Trophoblast cell (in vitro differentiated cells and primary cell): ENCODE data around the gene HAX1.
"Not testable (repeated sequence)": the region's sequence is repeated elsewhere in the genome, so short reads cannot be mapped to it uniquely, and the experiment has no call there.

Source experiments
- DNase-seq, 2 donors: peaks; one replicate each; pipeline ENCODE4 v3.0.0-alpha.2; 2016
- H2AFZ ChIP-seq: 2 replicates; pipeline ENCODE4 v1.6.1; 2013; ENCODE audit warnings: low read length, moderate library complexity, mild to moderate bottlenecking; ENCODE audit not compliant: insufficient read depth, poor library complexity
- H2AK5ac ChIP-seq: 2 replicates; pipeline ENCODE4 v1.6.1; 2013; ENCODE audit warnings: mild to moderate bottlenecking, low read length
- H2BK120ac ChIP-seq: 2 replicates; pipeline ENCODE4 v1.6.1; 2013; ENCODE audit warnings: low read length, mild to moderate bottlenecking, moderate library complexity; ENCODE audit not compliant: insufficient read depth, poor library complexity
- H2BK12ac ChIP-seq: 2 replicates; pipeline ENCODE4 v1.6.1; 2013; ENCODE audit warnings: mild to moderate bottlenecking, low read length, moderate library complexity
- H2BK5ac ChIP-seq: 2 replicates; pipeline ENCODE4 v1.6.1; 2013; ENCODE audit warnings: low read length, low read depth, moderate library complexity, mild to moderate bottlenecking; ENCODE audit not compliant: poor library complexity
- H3K14ac ChIP-seq: 2 replicates; pipeline ENCODE4 v1.6.1; 2013; ENCODE audit warnings: mild to moderate bottlenecking, low read length
- H3K18ac ChIP-seq: 2 replicates; pipeline ENCODE4 v1.6.1; 2013; ENCODE audit warnings: mild to moderate bottlenecking, low read length
- H3K23ac ChIP-seq: 2 replicates; pipeline ENCODE4 v1.6.1; 2013; ENCODE audit warnings: low read length
- H3K27ac ChIP-seq: 2 replicates; pipeline ENCODE4 v1.5.1; 2013; ENCODE audit warnings: low read depth, mild to moderate bottlenecking, inconsistent platforms, low read length, moderate library complexity
- H3K27me3 ChIP-seq: 2 replicates; pipeline ENCODE4 v1.6.1; 2013; ENCODE audit warnings: inconsistent platforms, mild to moderate bottlenecking, low read length, moderate library complexity; ENCODE audit not compliant: insufficient read depth
- H3K36me3 ChIP-seq, 2 experiments: 1 replicate in 1 of 2; 2 replicates in 1 of 2; pipeline ENCODE4 v1.6.1; 2013; ENCODE audit warnings: low read length in 2 of 2, mild to moderate bottlenecking in 2 of 2, moderate library complexity in 1 of 2; ENCODE audit not compliant: insufficient read depth in 2 of 2, control insufficient read depth in 1 of 2
- H3K4ac ChIP-seq: 2 replicates; pipeline ENCODE4 v1.6.1; 2013; ENCODE audit warnings: low read depth, mild to moderate bottlenecking, low read length, moderate library complexity
- H3K4me1 ChIP-seq, 2 experiments: 1 replicate in 1 of 2; 2 replicates in 1 of 2; pipeline ENCODE4 v1.6.1; 2013; ENCODE audit warnings: low read length in 2 of 2, mild to moderate bottlenecking in 2 of 2, moderate library complexity in 1 of 2; ENCODE audit not compliant: insufficient read depth in 2 of 2, control insufficient read depth in 1 of 2
- H3K4me2 ChIP-seq: 2 replicates; pipeline ENCODE4 v1.6.1; 2013; ENCODE audit warnings: inconsistent platforms, mild to moderate bottlenecking, low read length, moderate library complexity
- H3K4me3 ChIP-seq: 2 replicates; pipeline ENCODE4 v1.5.1; 2013; ENCODE audit warnings: mild to moderate bottlenecking, low read depth, low read length, inconsistent platforms
- H3K79me1 ChIP-seq: one replicate; pipeline ENCODE4 v1.6.1; 2013; ENCODE audit warnings: low read length
- H3K79me2 ChIP-seq: 2 replicates; pipeline ENCODE4 v1.6.1; 2013; ENCODE audit warnings: low read length, mild to moderate bottlenecking; ENCODE audit not compliant: control insufficient read depth, insufficient read depth, poor library complexity
- H3K9ac ChIP-seq: 2 replicates; pipeline ENCODE4 v1.6.1; 2013; ENCODE audit warnings: mild to moderate bottlenecking, low read length
- H3K9me3 ChIP-seq: 2 replicates; pipeline ENCODE4 v1.6.1; 2013; ENCODE audit warnings: low read depth, mild to moderate bottlenecking, control low read depth, inconsistent platforms, low read length; ENCODE audit not compliant: insufficient read depth
- H4K12ac ChIP-seq: 2 replicates; pipeline ENCODE4 v1.6.1; 2013; ENCODE audit warnings: low read depth, mild to moderate bottlenecking, low read length, moderate library complexity
- H4K8ac ChIP-seq: 2 replicates; pipeline ENCODE4 v1.6.1; 2013; ENCODE audit warnings: low read depth, mild to moderate bottlenecking, low read length, moderate library complexity
- H4K91ac ChIP-seq: one replicate; pipeline ENCODE4 v1.6.1; 2013; ENCODE audit warnings: low read depth, mild to moderate bottlenecking, low read length, moderate library complexity
- WGBS: extraction: QIAGEN DNeasy Blood & Tissue Kit; methylation state at CpG from one replicate; pipeline ENCODE4 v1.1.7; 2013; ENCODE audit warnings: missing lambda C conversion rate; ENCODE audit not compliant: insufficient read length, insufficient coverage; ENCODE audit errors: extremely low coverage; 5-methylcytosine and 5-hydroxymethylcytosine counted together

HAX1 gene

DNA sequence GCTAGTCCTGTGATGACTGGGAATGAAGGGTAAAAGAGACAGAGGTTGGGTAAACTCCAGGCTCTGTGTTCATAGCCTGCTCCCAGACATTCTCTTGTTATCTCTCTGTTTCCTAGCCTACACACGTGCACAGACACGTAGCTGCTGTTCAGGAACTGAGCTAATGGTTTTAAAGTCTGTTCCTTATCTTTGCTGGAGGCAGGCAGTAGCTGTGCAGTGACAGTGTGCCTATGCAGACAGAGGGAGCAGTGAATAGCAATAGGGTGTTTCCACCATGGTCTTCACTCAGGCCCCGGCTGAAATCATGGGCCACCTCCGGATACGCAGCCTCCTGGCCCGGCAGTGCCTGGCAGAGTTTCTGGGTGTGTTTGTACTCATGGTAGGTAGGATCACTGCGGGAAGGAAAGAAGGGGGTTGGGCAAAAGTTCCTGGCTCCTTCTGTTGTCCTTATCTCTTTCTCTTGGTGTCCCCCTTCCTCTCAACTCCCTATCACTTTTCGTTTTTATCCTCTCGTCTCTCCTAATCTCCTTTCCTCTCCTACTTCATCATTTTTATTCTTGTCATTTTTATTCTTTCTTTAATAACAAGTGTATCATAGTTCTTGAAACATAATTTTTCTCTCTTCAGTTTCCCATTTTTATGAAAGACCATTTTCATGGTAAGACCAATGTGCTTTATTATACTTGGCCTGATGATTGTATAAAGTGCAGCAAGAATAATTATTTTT lies 48.6 kb downstream of the HAX1 start, which contains the start of gene AQP10:
AQP10 (plus strand) TSS at position 212 of the 727 bp plus-strand sequence; CDS start at position 275, 63 bp downstream.
- WGBS = 100% methylated on average over 2 of the region's 9 CpGs
- Histone ChIP-seq H4K8ac (no peak within 1 kb of the TSS), H3K18ac (no peak within 1 kb of the TSS), H3K79me2 (no peaks in the 10 kb centered on the region), H3K27me3 (no peaks in the 10 kb centered on the region), H3K4me3 (no peak within 1 kb of the TSS), H3K4ac (no peak within 1 kb of the TSS), H3K9ac (no peak within 1 kb of the TSS), H4K91ac (no peak within 1 kb of the TSS), H2BK120ac (no peak within 1 kb of the TSS), H3K4me1 (peaks cover 0 to 9% of the 10 kb centered on the region in 2 experiments), H2BK5ac (no peak within 1 kb of the TSS), H3K79me1 (peaks cover 2% of the 10 kb centered on the region), H3K14ac (no peak within 1 kb of the TSS), H3K23ac (no peak within 1 kb of the TSS), H3K9me3 (peaks cover 3% of the 10 kb centered on the region), H3K36me3 (no peaks in the 10 kb centered on the region), H2AK5ac (no peak within 1 kb of the TSS), H3K4me2 (no peak within 1 kb of the TSS), H2AFZ (no peak within 1 kb of the TSS), H4K12ac (no peak within 1 kb of the TSS), H3K27ac (no peak within 1 kb of the TSS), H2BK12ac (no peak within 1 kb of the TSS)
- peak in 1 of 2 donors; percentile 36 for DNase-seq

DNA sequence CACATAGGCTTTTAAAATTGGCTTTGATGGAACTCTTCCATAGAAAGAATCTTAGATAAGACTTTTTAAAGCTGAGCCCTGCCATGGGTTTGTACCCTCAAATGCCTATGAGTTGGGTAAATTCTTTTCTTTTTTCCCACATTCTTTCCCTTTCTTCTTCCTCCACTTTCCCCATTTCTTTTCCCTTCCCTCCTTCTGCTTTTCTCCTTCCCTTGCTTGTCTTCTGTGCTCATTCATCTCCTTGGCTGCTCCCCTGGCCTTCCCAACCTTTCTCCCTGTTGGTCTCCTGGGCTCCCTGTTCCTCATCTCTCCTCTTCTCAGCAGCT lies 49.1 kb downstream of the HAX1 start:
- H3K4me1 ChIP-seq = peaks cover 0 to 14% of the 10 kb centered on the region in 2 experiments
- H3K4me2 ChIP-seq, H4K8ac ChIP-seq, H3K18ac ChIP-seq, H2BK12ac ChIP-seq, H3K14ac ChIP-seq, H3K27me3 ChIP-seq, H3K23ac ChIP-seq, H3K9me3 ChIP-seq, H4K12ac ChIP-seq, DNase-seq, H4K91ac ChIP-seq, H3K4me3 ChIP-seq, H3K9ac ChIP-seq, H2BK5ac ChIP-seq, H3K27ac ChIP-seq, H3K79me1 ChIP-seq, H3K36me3 ChIP-seq, H2AFZ ChIP-seq, H3K4ac ChIP-seq, H2AK5ac ChIP-seq, H2BK120ac ChIP-seq, H3K79me2 ChIP-seq: not testable (repeated sequence)

DNA sequence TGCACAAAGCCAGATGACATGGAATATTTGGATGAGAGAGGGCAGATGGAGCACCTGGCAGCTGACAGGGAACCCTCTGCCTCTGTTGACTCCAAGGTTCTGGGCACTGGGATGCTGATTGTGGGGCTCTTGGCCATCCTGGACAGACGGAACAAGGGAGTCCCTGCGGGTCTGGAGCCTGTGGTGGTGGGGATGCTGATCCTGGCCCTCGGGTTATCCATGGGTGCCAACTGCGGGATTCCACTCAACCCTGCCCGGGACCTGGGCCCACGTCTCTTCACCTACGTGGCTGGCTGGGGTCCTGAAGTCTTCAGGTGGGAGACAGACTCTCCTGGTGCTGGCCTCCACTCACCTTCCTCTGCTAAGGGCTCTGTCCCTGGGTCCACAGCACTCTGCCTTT lies 51.1 kb downstream of the HAX1 start:
- Histone ChIP-seq H3K27me3 (no peaks in the 10 kb centered on the region), H2AK5ac (no peak overlapping the region), H2BK12ac (no peak overlapping the region), H3K4me3 (no peak overlapping the region), H3K36me3 (no peaks in the 10 kb centered on the region), H4K8ac (no peak overlapping the region), H3K9ac (no peak overlapping the region), H3K18ac (no peak overlapping the region), H3K79me2 (no peaks in the 10 kb centered on the region), H3K9me3 (no peaks in the 10 kb centered on the region), H3K23ac (no peak overlapping the region), H3K4me1 (peaks cover 5 to 20% of the 10 kb centered on the region in 2 experiments), H3K14ac (no peak overlapping the region), H2BK120ac (no peak overlapping the region), H3K4me2 (no peak overlapping the region), H3K27ac (no peak overlapping the region), H2BK5ac (no peak overlapping the region), H4K91ac (no peak overlapping the region), H4K12ac (no peak overlapping the region), H3K79me1 (peaks cover 2% of the 10 kb centered on the region), H2AFZ (no peak overlapping the region), H3K4ac (no peak overlapping the region)
- WGBS = no CpG with 5 or more reads among the region's 7 CpGs
- DNase-seq = no peak

DNA sequence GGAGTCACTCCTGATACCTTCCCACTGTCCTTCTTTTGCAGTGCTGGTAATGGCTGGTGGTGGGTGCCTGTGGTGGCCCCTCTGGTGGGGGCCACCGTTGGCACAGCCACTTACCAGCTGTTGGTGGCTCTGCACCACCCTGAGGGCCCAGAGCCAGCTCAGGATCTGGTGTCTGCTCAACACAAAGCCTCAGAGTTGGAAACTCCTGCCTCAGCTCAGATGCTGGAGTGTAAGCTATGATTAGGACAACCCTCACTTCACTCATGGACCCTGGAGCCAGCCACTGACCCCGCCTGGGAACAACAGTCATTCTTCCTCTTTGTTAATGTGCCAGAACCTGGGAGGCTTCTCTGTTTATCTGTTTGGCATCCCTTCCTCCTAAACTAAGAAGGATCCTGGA lies 51.8 kb downstream of the HAX1 start:
- Histone ChIP-seq H3K14ac (no peak overlapping the region), H2AK5ac (no peak overlapping the region), H3K18ac (no peak overlapping the region), H3K4ac (no peak overlapping the region), H3K4me1 (peaks cover 5 to 22% of the 10 kb centered on the region in 2 experiments), H3K9me3 (no peaks in the 10 kb centered on the region), H3K27ac (no peak overlapping the region), H3K4me2 (no peak overlapping the region), H3K4me3 (no peak overlapping the region), H3K79me1 (peaks cover 4% of the 10 kb centered on the region), H2BK5ac (no peak overlapping the region), H4K12ac (no peak overlapping the region), H3K79me2 (no peaks in the 10 kb centered on the region), H3K9ac (no peak overlapping the region), H2BK12ac (no peak overlapping the region), H3K23ac (no peak overlapping the region), H4K8ac (no peak overlapping the region), H2AFZ (no peak overlapping the region), H2BK120ac (no peak overlapping the region), H3K27me3 (no peaks in the 10 kb centered on the region), H4K91ac (no peak overlapping the region), H3K36me3 (no peaks in the 10 kb centered on the region)
- no peak for DNase-seq
- WGBS = no CpG with 5 or more reads among the region's 2 CpGs
